HG02970 (cell line): ENCODE measurements around the gene C12orf75.

ENCODE experiments used
- ATAC-seq: cut with Tn5 transposase; IDR thresholded peaks from one replicate; pipeline ENCODE4 v1.9.1; 2021; ENCODE audit warnings: mild to moderate bottlenecking, moderate library complexity, moderate number of reproducible peaks; ENCODE audit not compliant: unreplicated experiment, low FRiP score

Gene C12orf75

GRCh38 chr12:105406497-105406896, 76.0 kb downstream of the C12orf75 start:
- ATAC-seq, result no peak

- ATAC-seq, result no peak
Observed at GRCh38 chr12:105409279-105409678, 78.8 kb downstream of the C12orf75 start.

- no peak for ATAC-seq
Observed at GRCh38 chr12:105409801-105410471, 79.4 kb downstream of the C12orf75 start.

- ATAC-seq, result no peak
Observed at GRCh38 chr12:105413911-105414487, 83.5 kb downstream of the C12orf75 start.

GRCh38 chr12:105417732-105418131, 87.2 kb downstream of the C12orf75 start:
- ATAC-seq, result no peak

GRCh38 chr12:105418229-105418628, 87.7 kb downstream of the C12orf75 start:
- ATAC-seq, result no peak

- ATAC-seq, result no peak
Observed at GRCh38 chr12:105418821-105419291, 88.4 kb downstream of the C12orf75 start.

GRCh38 chr12:105419606-105420005, 89.1 kb downstream of the C12orf75 start:
- ATAC-seq, result no peak

GRCh38 chr12:105420046-105420445, 89.6 kb downstream of the C12orf75 start:
- no peak for ATAC-seq

GRCh38 chr12:105420659-105421240, 90.3 kb downstream of the C12orf75 start:
- no peak for ATAC-seq
